HG03520 (cell line): ENCODE results near the gene SUV39H1.

Source experiments
- ATAC-seq: cut with Tn5 transposase; IDR thresholded peaks from one replicate; pipeline ENCODE4 v1.9.1; 2021; ENCODE audit warnings: mild to moderate bottlenecking, moderate library complexity; ENCODE audit not compliant: unreplicated experiment

Gene SUV39H1

DNA sequence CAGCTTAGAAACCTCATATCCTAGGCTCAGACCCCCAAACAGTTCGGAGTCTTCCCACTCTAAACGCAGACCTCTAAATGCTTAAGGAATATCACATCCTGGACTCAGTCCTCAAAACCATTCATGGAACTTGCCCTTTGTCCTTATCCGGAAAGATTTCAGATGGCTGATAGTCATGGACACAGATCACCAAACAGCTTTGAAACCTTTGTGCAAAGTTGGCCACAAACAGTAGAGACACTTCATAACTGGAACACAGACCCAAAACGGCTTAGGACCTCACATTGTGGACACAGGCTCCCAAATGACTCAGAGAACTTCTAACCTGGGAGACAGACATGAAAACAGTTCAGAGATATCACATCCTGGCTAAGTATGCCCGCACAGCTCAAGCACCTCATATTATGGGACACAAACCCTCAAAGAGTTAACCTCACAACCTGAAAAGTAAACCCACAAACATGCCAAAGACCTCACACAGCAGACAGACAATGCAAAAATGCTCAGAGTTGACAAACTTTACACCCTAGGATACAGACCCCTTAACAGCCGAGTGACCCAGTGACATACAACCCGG lies 15.5 kb downstream of the SUV39H1 start:
- ATAC-seq, result no peak

DNA sequence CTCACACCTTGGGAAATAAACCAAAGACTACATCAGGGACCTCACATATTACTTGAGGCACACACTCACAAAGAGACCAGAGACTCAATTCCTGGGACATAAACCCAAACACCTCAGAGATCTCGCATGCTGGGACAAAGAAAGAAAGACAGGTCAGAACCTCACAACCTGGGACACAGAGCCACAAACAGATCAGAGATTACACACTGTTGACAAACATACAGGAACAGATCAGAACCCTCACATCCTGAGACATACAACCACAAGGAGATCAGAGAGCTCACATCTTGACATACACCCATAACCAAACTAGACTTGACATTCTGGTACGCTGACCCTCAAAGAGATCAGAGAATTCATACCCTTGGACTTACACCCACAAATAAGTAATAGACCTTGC lies 17.3 kb downstream of the SUV39H1 start:
- no peak for ATAC-seq

DNA sequence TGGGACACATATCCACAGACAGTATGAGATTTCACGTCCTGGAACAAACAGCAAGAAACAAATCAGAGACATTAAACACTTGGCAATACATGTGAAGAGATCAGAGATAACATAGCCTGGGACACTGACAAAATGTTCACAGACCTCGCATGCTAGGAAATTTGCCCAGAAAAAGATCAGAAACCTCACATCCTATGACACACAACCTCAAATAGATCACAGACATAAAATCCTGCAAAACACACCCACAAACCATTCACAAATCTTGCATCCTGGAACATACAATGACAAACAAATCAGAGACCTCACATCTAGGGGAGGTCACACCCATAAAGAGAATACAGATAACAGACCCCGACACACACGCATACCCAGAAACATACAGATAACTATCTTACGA lies 18.0 kb downstream of the SUV39H1 start:
- ATAC-seq, result no peak

DNA sequence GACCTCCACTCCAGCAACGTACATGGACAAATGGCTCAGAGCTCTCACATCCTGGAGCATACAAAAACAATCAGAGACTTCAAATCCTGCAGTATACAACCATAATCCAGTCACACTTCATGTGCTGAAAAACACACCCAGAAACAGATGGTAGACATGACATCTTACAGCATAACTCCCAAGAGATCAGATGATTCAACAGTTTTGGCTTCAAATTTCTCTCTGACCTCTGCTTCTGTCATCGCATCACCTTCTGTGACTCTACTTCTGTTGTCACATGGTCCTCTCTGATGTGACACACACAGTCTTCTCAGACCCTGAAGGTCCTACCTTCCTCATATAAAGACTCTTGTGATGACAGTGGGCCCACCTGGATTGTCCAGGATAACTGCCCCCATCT lies 18.5 kb downstream of the SUV39H1 start:
- no peak for ATAC-seq

DNA sequence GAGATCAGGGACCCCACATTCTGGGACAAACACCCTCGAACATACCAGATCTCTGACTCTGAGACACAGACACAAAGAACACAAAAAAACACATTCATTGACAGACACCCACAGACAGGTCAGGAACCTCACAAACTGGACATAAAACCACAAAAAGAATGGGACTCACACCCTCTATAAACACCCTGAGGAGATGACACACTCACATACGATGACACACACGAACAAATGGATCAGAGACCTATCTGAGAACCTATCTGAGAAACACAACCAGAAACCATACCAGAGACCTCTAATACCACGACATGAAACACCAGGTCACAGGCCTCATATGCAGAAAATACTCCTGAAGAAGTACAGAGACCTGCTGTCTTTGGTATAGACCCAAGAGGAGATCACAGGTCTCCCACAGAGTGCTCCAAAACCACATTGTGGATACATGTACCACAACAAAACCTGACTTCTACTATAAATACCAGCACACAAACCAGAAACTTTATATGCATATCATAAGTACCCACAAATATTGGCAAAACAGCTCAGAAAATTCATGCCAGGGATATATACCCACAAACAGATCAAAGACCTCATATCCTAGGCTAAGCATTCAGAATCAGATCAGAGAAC lies 19.5 kb downstream of the SUV39H1 start:
- ATAC-seq, result no peak

DNA sequence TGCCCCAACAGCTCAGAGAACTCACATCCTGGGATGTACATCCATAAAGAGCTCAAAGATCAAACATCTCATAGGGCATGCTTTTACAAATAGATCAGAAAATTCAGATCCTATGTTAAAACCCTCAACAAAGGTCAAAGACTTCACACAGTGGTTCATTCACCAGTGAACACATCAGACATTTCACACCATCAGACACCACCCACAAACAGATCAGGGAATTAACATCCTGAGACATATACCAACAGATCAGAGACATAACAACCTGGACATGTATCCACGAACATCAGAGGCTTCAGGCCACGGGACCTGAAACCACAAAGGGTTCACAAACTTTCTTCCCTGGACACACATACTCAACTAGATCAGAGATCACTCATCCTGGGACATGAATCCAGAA lies 23.4 kb downstream of the SUV39H1 start:
- ATAC-seq, result no peak

DNA sequence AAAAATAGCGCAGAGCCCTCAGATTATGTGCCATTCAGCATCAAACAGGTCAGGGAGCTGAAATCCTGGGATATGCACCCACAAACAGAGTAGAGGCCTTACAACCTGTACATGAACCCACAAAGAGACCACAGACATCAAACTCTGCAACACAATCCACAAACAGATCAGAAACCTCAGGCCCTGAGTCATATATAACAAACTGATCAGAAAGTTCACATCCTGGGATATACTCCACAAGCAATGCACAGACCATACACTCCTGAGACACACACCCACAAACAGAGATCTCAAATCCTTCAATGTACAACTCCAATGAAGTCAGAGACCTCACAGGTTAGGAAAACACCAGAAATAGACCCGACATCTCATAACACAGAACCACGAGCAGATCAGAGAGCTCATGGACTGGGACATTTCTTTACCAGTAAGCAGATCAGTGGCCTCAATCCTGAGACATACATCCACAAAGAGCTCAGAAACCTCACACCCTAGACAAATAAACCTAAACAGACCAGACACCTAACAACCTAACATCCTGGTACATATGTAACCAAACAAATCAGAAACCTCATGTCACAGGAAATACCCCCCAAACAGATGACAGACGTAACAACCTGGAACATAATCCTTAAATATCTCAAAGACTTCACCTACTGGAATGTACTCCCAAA lies 24.2 kb downstream of the SUV39H1 start:
- no peak for ATAC-seq

DNA sequence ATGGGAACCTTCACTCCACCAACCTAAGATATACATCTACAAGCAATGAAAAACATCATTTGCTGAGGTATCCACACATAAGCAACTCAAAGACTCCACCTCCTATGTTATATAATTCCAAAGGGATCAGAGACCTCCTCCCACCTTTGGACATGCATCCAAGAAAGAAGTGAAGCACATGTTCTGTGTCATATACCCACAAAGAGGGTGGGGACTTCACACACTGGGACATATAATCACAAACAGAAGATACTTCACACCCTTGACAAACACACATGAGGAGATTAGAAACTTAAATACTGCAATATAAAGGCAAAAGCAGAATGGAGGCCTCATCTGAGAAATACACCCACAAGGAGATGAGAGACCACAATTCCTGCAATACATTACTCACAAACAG lies 25.4 kb downstream of the SUV39H1 start:
- no peak for ATAC-seq

DNA sequence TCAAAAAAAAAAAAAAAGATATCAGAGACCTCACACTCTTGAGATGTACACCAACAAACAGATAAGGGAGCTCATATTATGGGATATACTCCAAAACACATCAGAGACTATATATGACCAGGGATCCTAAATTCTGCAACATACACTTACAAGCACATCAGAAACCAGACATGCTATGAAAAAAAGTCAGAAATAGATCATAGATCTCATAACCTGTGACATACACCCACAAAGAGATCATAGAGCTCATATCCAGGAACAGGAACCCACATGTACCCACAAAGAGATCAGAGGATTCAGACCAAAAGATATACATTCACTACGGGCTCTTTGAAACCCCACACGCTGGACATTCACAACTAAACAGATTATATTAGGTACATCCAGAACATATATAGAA lies 30.1 kb downstream of the SUV39H1 start:
- no peak for ATAC-seq

DNA sequence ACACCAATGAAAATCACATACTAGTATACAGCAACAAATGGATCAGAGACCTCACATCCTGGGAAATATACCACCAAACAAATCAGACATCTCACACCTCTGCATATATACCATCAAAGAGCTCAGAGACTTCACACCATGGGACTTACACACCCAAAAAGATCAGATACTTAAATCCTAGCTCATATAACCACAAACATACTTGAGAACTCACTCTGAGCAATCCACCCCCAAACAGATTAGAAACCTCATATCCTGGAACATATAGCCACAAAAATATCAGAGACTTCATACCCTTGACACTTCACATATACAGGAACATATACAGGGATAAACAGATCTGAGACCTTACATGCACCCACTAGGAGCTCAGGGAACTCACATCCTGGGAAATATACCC lies 32.1 kb downstream of the SUV39H1 start:
- no peak for ATAC-seq

DNA sequence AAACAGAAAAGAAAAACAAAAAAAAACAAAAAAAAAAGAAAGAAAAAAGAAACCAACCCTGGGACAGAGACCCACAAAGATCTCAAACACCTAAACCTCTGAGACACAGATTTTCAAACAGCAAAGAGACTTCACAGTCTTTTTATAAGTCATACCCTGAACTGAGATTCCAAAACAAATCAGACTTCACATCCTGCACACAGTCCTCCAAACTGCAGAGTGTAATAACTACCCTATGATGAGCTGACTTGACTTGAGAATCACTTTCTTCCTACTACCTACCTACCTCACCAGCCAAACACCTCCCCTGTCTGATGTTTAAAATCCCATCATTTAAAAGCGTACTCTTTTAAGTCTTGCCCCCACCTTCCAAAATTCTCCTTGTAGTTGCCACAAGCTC lies 39.8 kb downstream of the SUV39H1 start:
- ATAC-seq, result no peak

DNA sequence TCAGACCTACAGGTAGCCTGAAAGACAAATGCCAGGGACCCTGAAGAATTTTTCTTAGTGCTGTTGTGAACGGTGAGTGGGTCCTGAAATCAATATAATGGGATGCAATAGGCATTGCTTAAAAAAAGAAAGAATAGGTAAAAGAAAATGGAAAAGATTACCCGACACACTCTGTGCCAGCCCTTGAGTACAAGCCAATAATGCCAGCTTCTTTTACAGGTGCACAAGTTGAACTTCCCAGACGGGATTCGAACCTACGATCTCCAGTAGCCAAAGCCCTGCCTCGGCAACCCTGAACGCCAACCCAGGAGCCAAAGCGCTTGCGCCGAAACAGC lies 40.3 kb downstream of the SUV39H1 start:
- ATAC-seq, result no peak

DNA sequence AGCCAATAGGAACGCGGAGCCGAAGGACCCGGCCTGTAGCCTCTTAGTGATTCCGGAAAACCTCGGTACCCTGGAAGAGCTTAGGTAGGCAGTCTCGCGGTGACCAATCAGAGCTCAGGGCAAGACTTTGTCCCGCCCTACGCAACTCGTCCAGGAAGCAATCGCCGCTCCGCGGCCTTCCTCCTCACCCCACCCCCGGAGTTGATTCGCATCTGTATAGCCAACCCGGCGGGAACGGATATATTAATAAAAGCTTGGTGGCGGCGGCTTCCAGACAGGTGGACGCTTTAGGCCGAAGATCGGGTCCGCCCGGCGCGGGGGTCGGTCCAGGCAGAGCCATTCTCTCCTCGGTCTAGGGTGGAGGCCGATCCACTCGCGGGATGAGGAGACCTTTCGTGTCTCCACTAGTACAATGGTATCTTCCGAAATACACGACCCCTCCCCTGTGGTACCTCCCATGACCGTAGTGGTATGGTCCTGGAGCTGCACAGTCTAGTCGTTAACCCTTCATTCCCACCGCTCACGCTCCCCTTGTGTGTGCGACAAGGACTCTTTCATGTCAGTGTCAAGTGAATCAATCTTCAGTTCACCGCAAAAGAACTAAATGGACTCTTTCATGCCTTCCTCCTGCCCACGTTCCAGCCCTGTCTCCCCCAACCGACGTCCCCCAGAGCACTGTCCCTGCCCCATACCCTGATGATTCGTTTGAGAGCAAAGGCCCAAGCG lies 40.8 kb downstream of the SUV39H1 start:
- peak; percentile 97 for ATAC-seq

DNA sequence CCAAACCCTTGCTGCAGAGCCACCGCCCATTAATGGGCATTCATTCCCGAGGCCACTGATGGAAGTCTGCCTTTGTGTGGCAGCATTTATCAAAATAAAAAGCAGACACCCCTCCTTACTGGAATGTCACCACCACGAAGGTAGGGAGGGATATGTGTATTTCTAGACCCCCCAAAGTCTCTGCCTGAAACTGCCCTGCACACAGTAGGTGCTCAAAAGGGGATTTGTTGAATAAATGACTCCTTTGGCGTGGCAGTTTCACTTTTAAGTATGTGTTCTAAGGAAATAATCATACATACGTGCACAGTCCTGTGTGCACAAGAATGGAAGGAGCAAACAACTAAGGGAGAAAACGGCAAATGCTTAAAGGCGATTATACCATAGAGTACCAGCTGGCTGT lies 41.4 kb downstream of the SUV39H1 start:
- ATAC-seq, result no peak

DNA sequence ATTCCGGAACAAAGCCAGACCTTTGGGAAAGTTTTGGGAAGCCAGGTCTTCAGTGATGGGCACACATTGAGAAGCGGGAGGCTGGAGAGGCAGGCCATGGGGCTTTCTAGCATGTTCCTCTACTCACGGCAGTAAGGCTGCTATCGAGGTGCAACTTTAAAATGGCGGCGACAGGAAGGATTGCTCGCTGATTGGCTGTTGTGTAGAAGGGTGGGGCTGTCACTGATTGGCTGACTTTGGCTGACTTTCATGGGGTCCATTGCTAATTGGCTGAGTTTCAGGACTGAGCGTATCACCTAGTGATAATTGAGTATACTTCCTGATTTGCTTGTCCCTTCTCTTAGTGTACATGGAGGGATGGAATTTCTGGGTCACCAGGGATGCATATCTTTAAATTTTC lies 45.3 kb downstream of the SUV39H1 start:
- ATAC-seq, result no peak

DNA sequence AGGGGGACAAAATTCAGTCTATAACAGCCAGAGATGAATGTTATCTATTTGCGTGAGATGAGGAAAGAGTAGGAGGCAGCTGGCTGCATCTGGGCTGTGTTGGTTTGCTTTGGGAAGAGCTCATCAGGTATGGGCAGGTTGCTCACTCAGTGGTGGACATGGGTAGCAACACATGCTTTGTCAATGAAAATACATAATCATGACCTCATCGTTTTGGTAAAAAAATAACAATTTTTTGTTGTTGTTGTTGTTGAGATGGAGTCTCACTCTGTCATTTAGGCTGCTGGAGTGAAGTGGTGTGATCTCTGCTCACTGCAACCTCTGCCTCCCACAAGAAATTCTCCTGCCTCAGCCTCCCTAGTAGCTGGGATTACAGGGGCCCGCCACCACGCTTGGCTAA lies 48.7 kb downstream of the SUV39H1 start:
- no peak for ATAC-seq

DNA sequence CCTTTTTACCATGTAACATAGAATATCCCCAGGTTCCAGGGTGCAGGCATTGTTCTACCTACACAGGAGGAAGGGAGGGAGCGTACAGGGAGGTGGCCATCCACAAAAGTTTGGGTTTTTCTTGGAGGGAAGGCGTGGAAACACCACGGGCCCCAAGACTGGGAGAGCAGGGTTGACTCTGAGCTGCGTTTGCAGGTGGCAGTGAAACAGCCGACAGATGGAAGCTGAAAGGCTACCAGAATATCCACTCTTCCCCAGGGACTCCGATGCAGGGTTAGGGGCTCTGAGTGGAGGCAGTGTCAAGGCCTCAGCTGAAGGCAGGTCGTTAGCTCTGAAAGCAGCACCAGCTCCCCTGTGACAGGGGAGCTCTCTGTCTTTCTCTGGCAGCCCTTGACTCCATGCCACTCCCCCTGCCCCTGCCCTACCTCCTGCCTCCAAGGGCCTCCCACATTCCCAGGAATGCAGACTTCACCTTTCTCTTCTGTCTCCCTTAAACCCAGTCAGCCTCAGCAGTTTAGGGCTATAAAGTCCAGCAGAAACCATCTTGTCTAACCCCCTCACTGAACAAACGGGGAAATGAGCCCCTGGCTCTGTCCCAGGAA lies 51.0 kb downstream of the SUV39H1 start:
- no peak for ATAC-seq

DNA sequence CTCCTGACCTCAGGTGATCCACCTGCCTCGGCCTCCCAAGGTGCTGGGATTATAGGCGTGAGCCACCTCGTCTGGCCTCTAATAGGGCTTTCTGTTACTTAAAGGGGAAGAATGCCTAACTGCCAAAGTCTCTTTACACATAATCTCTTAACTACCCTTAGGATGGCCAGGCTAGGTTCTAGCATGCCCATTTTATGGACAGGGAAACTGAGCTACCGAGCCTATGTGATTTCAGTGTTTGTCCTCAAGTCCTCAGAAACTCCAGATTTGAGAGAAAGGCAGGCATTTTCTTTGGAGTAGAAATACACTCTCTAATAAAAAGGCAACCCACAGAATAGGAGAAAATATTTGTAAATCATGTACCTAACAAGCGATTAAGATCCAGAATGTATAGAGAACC lies 52.6 kb downstream of the SUV39H1 start:
- ATAC-seq, result no peak

DNA sequence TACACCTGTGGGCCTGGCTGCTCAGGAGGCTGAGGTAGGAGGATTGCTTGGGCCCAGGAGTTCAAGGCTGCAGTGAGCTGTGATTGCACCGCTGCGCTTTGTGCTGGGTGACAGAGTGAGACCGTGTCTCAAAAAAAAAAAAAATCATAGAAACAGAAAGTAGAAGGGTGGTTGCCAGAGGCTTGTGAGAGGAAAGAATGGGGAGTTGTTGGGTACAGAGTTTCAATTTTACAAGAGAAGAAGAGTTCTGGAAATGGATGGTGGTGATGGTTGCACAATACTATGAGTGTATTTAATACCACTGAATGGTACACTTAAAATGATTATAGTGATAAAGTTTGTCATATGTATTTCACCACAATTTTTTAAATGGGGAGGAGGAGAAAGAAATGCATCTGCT lies 54.8 kb downstream of the SUV39H1 start:
- ATAC-seq, result no peak

DNA sequence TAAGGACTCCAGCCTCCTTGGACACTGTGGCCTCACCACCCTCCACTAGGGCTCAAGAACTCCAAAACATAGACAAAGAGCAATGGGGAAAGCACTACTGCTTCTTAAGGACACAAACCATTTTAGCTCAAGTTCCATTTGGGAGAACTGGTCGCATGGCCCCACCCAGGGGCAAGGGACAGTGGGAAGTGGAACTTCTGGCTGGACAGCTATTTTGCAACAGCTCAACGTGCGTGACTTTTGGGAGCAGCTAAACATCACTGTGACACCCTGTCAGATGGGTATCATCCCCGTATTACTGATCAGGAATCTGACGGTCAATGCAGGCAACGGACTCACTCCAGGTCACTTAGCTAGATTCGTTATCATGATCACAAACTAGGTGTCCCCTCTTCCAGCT lies 56.0 kb downstream of the SUV39H1 start:
- no peak for ATAC-seq

DNA sequence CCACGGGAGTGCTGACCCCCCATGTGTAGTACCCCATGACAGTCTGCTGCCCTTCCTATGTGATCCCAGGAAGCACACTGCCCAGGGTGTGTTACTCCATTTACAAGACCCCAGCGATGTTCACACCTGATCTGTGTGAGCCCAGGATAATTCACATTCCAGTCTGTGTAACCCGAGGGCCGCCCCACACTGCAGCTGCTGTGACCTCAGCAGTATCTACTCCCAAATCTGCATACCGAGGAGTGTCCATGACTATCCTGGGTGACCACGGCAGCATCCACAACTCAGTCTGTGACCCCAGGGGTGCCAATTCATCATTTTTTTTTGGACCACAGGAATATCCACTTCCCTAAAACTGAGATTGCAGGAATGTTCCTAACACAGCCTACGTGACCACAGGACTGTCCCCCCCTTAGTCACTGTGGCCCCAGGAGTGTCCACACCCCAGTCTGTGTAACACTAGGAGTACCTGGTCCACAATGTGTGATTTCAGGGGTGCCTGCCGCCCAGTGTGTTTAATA lies 57.2 kb downstream of the SUV39H1 start:
- ATAC-seq, result no peak

DNA sequence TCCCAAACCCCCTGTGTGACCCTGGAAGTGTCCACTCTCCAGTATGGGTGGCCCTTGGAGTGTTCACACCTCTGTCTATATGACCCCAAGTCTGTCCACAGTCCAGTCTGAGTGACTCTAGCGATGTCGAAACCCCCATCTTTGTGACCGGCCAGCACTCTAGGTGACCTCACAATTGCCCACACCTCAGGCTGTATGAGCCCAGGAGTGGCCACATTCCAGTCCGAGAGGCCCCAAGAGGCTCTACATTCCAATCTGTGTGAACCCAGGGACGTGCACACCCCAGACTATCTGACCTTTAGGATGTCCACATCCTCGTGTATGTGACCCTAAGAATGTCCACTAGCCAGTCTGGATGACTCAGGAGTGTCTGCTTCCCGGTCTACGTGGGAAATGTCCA lies 57.7 kb downstream of the SUV39H1 start:
- no peak for ATAC-seq
